ENCODE results near the gene ENTR1.

DNA sequence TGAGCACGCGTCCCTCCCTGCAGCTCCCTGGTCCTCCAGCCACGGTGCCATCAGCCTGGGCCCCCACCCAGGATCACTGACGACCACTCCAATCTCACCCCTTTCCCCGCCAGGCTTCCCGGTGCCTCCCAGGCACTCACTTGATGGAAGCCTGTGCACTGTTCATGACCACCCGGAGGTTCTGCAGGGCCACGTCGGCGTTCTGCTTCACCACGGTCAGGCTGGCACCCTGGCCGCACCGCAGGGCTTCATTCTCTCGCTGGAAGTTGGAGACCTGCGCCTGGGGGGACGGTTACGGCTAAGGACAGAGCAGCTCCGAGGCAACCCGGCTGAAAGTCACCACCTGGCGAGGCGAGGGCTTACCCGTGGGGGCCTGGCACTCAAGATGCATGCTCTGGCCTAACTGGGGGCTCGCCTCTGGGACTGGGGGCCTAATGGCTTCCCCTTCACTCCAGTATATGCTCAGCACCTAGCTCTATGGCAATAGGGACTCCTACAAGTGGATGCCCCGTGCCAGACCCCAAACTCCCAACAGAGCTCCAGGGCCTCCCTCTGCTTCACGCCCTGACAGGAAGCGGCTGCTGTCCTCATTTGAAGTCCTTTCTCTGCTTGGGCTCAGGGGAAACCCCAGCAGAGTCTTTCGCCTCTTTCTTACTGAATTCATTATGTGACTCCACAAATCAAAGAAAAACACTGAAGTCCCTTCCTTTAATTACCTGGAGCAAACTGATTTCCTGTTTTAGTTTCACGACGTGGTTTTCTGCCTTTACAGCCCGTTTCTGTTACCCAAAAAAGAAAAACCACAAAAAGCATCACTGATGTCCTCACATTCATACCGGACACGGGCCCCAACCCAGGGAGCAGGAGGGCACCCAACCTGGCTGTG lies 6.3 kb downstream of the ENTR1 start:
- no peak for TF ChIP-seq CTCF (conservative IDR thresholded peaks at IDR 0.05)
- TF ChIP-seq ZFX (IDR thresholded peaks at IDR 0.05), result no peak

All from C4-2B (cell line).